Activated B cell treated with CpG ODN at 0.5 μM for 24 hours (primary cell): ENCODE results near the gene AOC1. TPM values are rescaled to one million over a fixed set of nuclear protein-coding genes. Genes with fewer than 3 reads are reported as not detected.

Experiments used
- ATAC-seq: fragments of 200-7000 bp; cut with Tn5 transposase; one replicate; pipeline ENCODE4 v1.10.0; 2021; ENCODE audit warnings: low read depth, mild to moderate bottlenecking, moderate library complexity
- CTCF ChIA-PET: fragments of 350-600 bp; sonication (Branson Sonifier 250); formaldehyde crosslinking; loops from one replicate; lab custom pipeline; 2021; ENCODE audit warnings: antibody characterized with exemption; lab: Charles Lee
- POLR2A ChIA-PET: fragments of 350-600 bp; sonication (Branson Sonifier 250); formaldehyde crosslinking; loops from one replicate; lab custom pipeline; 2021; ENCODE audit warnings: antibody characterized with exemption; lab: Charles Lee
- DNase-seq: peaks from one replicate; pipeline ENCODE4 v3.0.0; 2022
- H3K27ac Mint-ChIP-seq: one replicate; pipeline ENCODE4 v1.8.0; 2020; ENCODE audit warnings: mixed read lengths
- H3K27me3 Mint-ChIP-seq: one replicate; pipeline ENCODE4 v1.8.0; 2021; ENCODE audit warnings: mixed read lengths
- H3K36me3 Mint-ChIP-seq: one replicate; pipeline ENCODE4 v1.8.0; 2021; ENCODE audit warnings: low read depth, mixed read lengths
- H3K4me1 Mint-ChIP-seq: one replicate; pipeline ENCODE4 v1.8.0; 2021; ENCODE audit warnings: mixed read lengths
- H3K4me3 Mint-ChIP-seq: one replicate; pipeline ENCODE4 v1.8.0; 2020; ENCODE audit warnings: mild to moderate bottlenecking, mixed read lengths
- H3K9me3 Mint-ChIP-seq: one replicate; pipeline ENCODE4 v1.8.0; 2020; ENCODE audit warnings: mixed read lengths
- CTCF ChIP-seq: fragments of 200-600 bp; IDR thresholded peaks from one replicate; pipeline ENCODE4 v1.8.0; 2022; ENCODE audit warnings: antibody characterized with exemption, mild to moderate bottlenecking
- intact Hi-C: fragments of 100-400 bp; cut with micrococcal nuclease; formaldehyde crosslinking; loops from one replicate; pipeline ENCODE4 v1.15.1; 2024
- total RNA-seq: library from RNA; stranded (reverse); gene quantifications from 2 replicates; pipeline ENCODE4 v1.2.3, GENCODE V29; 2022

Gene AOC1
- total RNA-seq, 1 donor from 2014 or later = not detected

DNA sequence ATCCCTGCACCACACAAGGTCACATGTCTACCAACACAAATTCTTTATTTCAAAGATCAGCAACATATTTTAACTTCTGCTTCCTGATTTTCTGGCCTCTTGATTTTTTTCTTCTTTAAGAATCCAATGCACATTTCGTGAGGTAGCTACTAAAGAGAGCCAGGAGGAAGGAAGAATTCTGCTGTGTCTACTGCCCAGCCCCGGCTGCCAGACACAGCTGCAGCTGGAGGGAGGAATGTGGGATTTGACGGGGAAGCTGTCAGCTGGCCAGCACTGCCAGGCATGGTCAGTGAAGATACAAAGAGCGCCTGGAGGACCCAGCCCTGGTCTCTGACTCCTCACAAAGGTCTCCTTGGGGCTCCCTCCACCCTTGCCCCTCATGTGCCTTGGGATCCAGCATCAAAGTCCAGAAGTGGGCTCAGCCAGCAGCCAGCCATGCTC lies 6.9 kb upstream of the AOC1 start:
- Mint-ChIP-seq H3K9me3 (no peaks in the 10 kb centered on the region), H3K4me1 (no peaks in the 10 kb centered on the region), H3K36me3 (no peaks in the 10 kb centered on the region), H3K27me3 (peaks cover 9% of the 10 kb centered on the region), H3K27ac (no peak overlapping the region), H3K4me3 (no peak overlapping the region)
- DNase-seq = no peak
- ATAC-seq = no peak
- intact Hi-C loops = no loop called here
- no peak for TF ChIP-seq CTCF
- CTCF ChIA-PET = no interaction called here
- POLR2A ChIA-PET = no interaction called here

DNA sequence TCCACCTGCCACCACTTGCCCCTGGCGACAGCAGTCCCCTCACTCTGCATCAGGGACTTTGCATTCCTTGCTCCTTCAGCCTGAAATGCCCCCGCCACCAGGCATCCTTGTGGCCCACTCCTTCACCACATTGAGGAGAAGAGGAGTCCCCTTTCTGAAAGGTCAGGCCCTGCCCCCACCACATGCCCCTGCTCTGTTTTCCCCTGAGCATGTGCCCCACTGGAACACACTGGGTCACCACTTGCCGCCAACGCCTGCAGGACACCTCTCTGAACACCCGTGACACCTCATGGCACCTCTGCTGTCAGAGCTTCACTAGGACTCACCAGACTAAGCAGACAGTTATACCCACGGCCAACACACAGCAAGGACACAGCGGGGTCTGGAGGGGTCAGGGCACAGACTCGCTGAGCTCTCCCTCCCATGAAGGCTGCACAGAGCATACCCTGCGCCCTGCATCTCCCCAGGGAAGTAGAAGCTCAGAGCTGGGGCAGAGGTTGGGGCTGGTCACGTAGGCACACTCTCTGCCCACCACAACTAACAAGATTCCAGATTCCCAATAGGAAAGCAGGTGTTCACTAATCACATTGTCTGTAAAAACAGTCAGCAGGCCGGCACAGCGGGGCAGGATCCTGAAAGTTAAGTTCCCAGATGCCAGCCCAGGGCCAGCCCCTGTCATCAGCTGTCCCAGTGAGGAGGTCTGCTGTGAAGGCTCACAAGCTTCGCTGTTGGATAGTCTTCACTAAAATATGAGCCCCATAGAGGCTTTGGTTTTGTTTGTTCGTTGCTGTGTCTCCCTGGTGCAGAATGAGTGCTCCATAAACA lies 5.8 kb upstream of the AOC1 start:
- intact Hi-C loops = no loop called here
- H3K27ac Mint-ChIP-seq = no peak overlapping the region
- no peak overlapping the region for H3K4me3 Mint-ChIP-seq
- no peak for TF ChIP-seq CTCF
- H3K27me3 Mint-ChIP-seq = peaks cover 13% of the 10 kb centered on the region
- no peaks in the 10 kb centered on the region for H3K36me3 Mint-ChIP-seq
- no peaks in the 10 kb centered on the region for H3K4me1 Mint-ChIP-seq
- ChIA-PET POLR2A (no interaction called here), CTCF (no interaction called here)
- DNase-seq (no peak), ATAC-seq (no peak)
- H3K9me3 Mint-ChIP-seq = no peaks in the 10 kb centered on the region

DNA sequence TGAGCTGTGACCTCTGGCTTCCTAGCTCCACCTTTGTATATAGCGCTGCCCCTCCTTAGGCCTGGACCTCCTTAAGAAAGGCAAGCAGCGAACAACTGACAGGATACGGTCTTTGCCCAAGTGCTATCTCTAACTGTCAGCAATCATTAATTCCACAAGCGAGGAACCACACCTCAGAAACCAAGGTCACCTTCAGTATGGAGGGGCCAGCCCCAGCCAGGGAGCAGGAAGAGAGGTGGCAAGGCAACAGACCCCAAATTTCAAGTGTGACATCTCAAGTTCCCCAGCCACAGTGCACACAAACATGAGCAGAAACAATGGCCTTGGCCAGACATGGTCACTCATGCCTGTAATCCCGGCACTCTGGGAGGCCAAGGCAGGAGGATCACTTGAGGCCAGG lies 4.8 kb upstream of the AOC1 start:
- Mint-ChIP-seq H3K4me1 (no peaks in the 10 kb centered on the region), H3K36me3 (no peaks in the 10 kb centered on the region), H3K4me3 (no peak overlapping the region), H3K9me3 (no peaks in the 10 kb centered on the region), H3K27me3 (peaks cover 20% of the 10 kb centered on the region), H3K27ac (no peak overlapping the region)
- no peak for DNase-seq
- no peak for TF ChIP-seq CTCF
- ChIA-PET CTCF (no interaction called here), POLR2A (no interaction called here)
- no peak for ATAC-seq
- intact Hi-C loops = no loop called here

DNA sequence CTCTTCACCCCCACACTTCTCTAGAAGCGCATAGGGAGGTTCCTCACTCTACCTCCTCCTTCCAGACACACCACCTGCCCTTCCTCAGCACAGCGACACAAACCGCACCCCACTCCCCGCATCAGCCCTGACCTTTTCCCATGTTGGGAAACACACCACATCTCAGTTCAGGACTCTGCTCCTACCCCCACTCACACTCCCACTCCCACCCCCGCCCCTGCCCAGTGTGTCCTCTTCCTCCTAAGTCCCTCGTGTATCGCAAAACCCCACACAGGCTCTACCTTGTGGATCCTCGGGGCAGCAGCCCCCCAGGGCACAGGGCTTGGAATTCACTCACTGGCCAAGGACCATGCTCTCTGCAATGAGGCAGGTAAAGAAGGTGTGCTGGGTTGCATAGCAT lies 4.2 kb upstream of the AOC1 start:
- CTCF ChIA-PET = no interaction called here
- Mint-ChIP-seq H3K36me3 (no peaks in the 10 kb centered on the region), H3K4me1 (no peaks in the 10 kb centered on the region), H3K27me3 (peaks cover 22% of the 10 kb centered on the region), H3K4me3 (no peak overlapping the region), H3K9me3 (no peaks in the 10 kb centered on the region), H3K27ac (no peak overlapping the region)
- intact Hi-C loops = no loop called here
- no peak for DNase-seq
- POLR2A ChIA-PET = no interaction called here
- ATAC-seq = no peak
- no peak for TF ChIP-seq CTCF

GRCh38 chr7:150848561-150849115 lies 3.7 kb upstream of the AOC1 start:
- H3K27me3 Mint-ChIP-seq = peaks cover 23% of the 10 kb centered on the region
- H3K4me1 Mint-ChIP-seq = no peaks in the 10 kb centered on the region
- ATAC-seq = no peak
- CTCF ChIA-PET = no interaction called here
- POLR2A ChIA-PET = no interaction called here
- H3K9me3 Mint-ChIP-seq = no peaks in the 10 kb centered on the region
- H3K4me3 Mint-ChIP-seq = no peak overlapping the region
- TF ChIP-seq CTCF = no peak
- no peak for DNase-seq
- H3K27ac Mint-ChIP-seq = no peak overlapping the region
- intact Hi-C loops = no loop called here
- H3K36me3 Mint-ChIP-seq = no peaks in the 10 kb centered on the region
